ENCODE measurements around the gene RNASEH2C.

Gene RNASEH2C

GRCh38 chr11:65701686-65702085, 18.9 kb downstream of the RNASEH2C start:
- POLR2A ChIA-PET, result no interaction called here
- CTCF ChIA-PET, result interaction anchor here (1.2 to 2.1 kb wide), 2 partner anchors 10 to 80 kb away, joined by 3 to 12 read pairs; partner anchors contain the start of gene KAT5
- no peak for DNase-seq (ENCODE audit: low read depth, low spot score)
- TF ChIP-seq CTCF (IDR thresholded peaks at IDR 0.05; ENCODE audit: insufficient read depth, low read length, missing control alignments), result no peak
- H3K4me3 ChIP-seq (ENCODE audit: low read depth, low read length), result no peak overlapping the region

- TF ChIP-seq CTCF (IDR thresholded peaks at IDR 0.05; ENCODE audit: insufficient read depth, low read length, missing control alignments), result no peak
- no peak for DNase-seq (ENCODE audit: low read depth, low spot score)
These were observed 20.2 kb downstream of the RNASEH2C start for GRCh38 chr11:65700399-65700798.

GRCh38 chr11:65699306-65699705, 21.3 kb downstream of the RNASEH2C start:
- POLR2A ChIA-PET, result no interaction called here
- H3K4me3 ChIP-seq (ENCODE audit: low read depth, low read length), result no peak overlapping the region
- CTCF ChIA-PET, result interaction anchor here (1.4 kb wide), 1 partner anchor 12 kb away, joined by 3 read pairs; the partner anchor contains the start of gene KAT5
- no peak for TF ChIP-seq CTCF (IDR thresholded peaks at IDR 0.05; ENCODE audit: insufficient read depth, low read length, missing control alignments)
- DNase-seq (ENCODE audit: low read depth, low spot score), result no peak

More at GRCh38 chr11:65700399-65700798, 20.2 kb downstream of the RNASEH2C start:
- ChIA-PET CTCF (interaction anchor here (0.7 to 1.4 kb wide), 2 partner anchors 11 kb away, joined by 3 read pairs; partner anchors contain the start of gene KAT5), POLR2A (no interaction called here)
- H3K4me3 ChIP-seq (ENCODE audit: low read depth, low read length), result no peak overlapping the region

GRCh38 chr11:65698205-65698604, 22.4 kb downstream of the RNASEH2C start:
- H3K4me3 ChIP-seq (ENCODE audit: low read depth, low read length), result no peak overlapping the region
- POLR2A ChIA-PET, result no interaction called here
- CTCF ChIA-PET, result no interaction called here
- no peak for DNase-seq (ENCODE audit: low read depth, low spot score)
- no peak for TF ChIP-seq CTCF (IDR thresholded peaks at IDR 0.05; ENCODE audit: insufficient read depth, low read length, missing control alignments)

GRCh38 chr11:65696802-65697552, 23.6 kb downstream of the RNASEH2C start:
- H3K4me3 ChIP-seq (ENCODE audit: low read depth, low read length), result no peak overlapping the region
- no peak for TF ChIP-seq CTCF (IDR thresholded peaks at IDR 0.05; ENCODE audit: insufficient read depth, low read length, missing control alignments)
- no peak for DNase-seq (ENCODE audit: low read depth, low spot score)
- POLR2A ChIA-PET, result no interaction called here
- CTCF ChIA-PET, result interaction anchor here (0.7 to 4.3 kb wide), 3 partner anchors 8 to 15 kb away, joined by 3 to 18 read pairs (median 14); partner anchors contain the start of gene KAT5

GRCh38 chr11:65695459-65696241, 24.9 kb downstream of the RNASEH2C start:
- no peak for DNase-seq (ENCODE audit: low read depth, low spot score)
- ChIA-PET CTCF (interaction anchor here (0.9 to 4.3 kb wide), 5 partner anchors 10 to 189 kb away, joined by 3 to 18 read pairs (median 3); partner anchors contain the start of gene KAT5), POLR2A (no interaction called here)
- H3K4me3 ChIP-seq (ENCODE audit: low read depth, low read length), result no peak overlapping the region
- no peak for TF ChIP-seq CTCF (IDR thresholded peaks at IDR 0.05; ENCODE audit: insufficient read depth, low read length, missing control alignments)

All from AG04449 (cell line).